NB4 (cell line): Measurements from ENCODE around the gene BANP.
"Not testable (repeated sequence)": the region's sequence is repeated elsewhere in the genome, so short reads cannot be mapped to it uniquely, and the experiment has no call there.

Source experiments
- MYC ChIP-seq: IDR thresholded peaks from 2 replicates; pipeline ENCODE4 v1.6.1; 2011; ENCODE audit warnings: low read depth, low read length
- TF ChIP-seq, protein P1 (sequence below): IDR thresholded peaks from one replicate; pipeline ENCODE4 v1.5.1; 2012; ENCODE audit warnings: low read depth, low read length

DNA sequence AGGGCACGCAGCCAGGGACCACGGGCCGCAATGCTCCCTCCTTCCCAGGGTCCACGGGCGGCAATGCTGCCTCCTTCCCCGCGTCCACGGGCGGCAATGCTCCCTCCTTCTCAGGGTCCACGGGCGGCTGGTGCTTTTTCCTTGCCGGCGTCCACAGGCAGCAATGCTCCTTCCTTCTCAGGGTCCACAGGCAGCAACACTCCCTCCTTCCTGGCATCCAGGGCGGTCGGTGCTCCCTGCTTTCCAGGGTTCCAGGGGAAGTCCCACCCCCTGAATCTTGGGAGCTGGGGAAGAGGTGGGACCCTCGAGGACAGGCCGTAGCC lies 143.0 kb downstream of the BANP start:
- TF ChIP-seq, protein P1, sequence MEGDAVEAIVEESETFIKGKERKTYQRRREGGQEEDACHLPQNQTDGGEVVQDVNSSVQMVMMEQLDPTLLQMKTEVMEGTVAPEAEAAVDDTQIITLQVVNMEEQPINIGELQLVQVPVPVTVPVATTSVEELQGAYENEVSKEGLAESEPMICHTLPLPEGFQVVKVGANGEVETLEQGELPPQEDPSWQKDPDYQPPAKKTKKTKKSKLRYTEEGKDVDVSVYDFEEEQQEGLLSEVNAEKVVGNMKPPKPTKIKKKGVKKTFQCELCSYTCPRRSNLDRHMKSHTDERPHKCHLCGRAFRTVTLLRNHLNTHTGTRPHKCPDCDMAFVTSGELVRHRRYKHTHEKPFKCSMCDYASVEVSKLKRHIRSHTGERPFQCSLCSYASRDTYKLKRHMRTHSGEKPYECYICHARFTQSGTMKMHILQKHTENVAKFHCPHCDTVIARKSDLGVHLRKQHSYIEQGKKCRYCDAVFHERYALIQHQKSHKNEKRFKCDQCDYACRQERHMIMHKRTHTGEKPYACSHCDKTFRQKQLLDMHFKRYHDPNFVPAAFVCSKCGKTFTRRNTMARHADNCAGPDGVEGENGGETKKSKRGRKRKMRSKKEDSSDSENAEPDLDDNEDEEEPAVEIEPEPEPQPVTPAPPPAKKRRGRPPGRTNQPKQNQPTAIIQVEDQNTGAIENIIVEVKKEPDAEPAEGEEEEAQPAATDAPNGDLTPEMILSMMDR: not testable (repeated sequence)
- TF ChIP-seq MYC: not testable (repeated sequence)
